ENCODE measurements around the gene PRKCE. TPM values are rescaled to one million over a fixed set of nuclear protein-coding genes. Genes with fewer than 3 reads are reported as not detected.

The PRKCE gene
- total RNA-seq, 1 experiment from 2014 or later = 1.3 TPM

DNA sequence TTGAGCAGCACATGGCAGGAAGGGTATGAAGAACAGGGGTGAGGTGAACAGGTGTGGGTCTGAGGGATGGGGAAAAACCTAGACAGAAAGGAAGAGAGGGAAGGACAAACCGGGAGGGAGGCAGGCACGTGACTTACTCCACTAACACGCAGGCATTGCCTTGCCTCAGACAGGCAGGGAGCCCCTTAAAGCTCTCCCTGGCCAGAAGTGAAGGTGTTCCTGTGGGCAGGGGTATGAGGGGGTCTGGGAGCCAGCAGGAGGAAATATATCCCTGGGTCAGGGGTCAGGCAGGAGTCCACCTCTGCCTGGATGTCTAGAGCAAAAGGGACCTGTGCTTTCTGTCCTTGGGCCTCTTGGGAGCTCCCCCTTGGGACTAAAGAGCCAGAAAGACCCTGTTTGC is 510.4 kb downstream of the PRKCE start:
- Histone ChIP-seq H3K56ac (ENCODE audit: insufficient read length, low read depth, low read length) (no peak overlapping the region), H4K20me1 (ENCODE audit: control insufficient read depth, insufficient read depth, insufficient read length) (no peaks in the 10 kb centered on the region), H3K14ac (ENCODE audit: insufficient read depth, low read length) (no peak overlapping the region), H2BK20ac (ENCODE audit: low read depth, low read length, poor library complexity, severe bottlenecking) (no peak overlapping the region), H3K4me1 (ENCODE audit: insufficient read depth, low read length) (no peaks in the 10 kb centered on the region), H3K79me1 (ENCODE audit: insufficient read depth, low read depth, low read length, poor library complexity, severe bottlenecking) (no peaks in the 10 kb centered on the region), H2BK15ac (ENCODE audit: low read depth, low read length) (no peak overlapping the region), H2BK12ac (ENCODE audit: insufficient read length, low read depth, low read length) (no peak overlapping the region), H3K4ac (ENCODE audit: low read depth, low read length) (no peak overlapping the region), H2BK5ac (ENCODE audit: insufficient read length, low read length) (no peak overlapping the region), H3K79me2 (ENCODE audit: insufficient read depth, low read length) (no peaks in the 10 kb centered on the region), H3K23ac (ENCODE audit: insufficient read length, low read depth, low read length) (no peak overlapping the region), H3T11ph (ENCODE audit: low read length) (no peak overlapping the region), H3K27me3 (ENCODE audit: insufficient read depth, low read length) (no peaks in the 10 kb centered on the region), H4K91ac (ENCODE audit: insufficient read length, low read depth, low read length) (no peak overlapping the region), H3K4me2 (ENCODE audit: insufficient read depth, insufficient read length, low read length) (no peak overlapping the region), H3K9ac (ENCODE audit: extremely low read depth, insufficient read length, low read length) (no peak overlapping the region), H2AFZ (ENCODE audit: low read length) (no peak overlapping the region), H2AK5ac (ENCODE audit: insufficient read length, low read length) (no peak overlapping the region), H3K27ac (ENCODE audit: insufficient read length, low read depth, low read length) (no peak overlapping the region), H3K23me2 (ENCODE audit: insufficient read length, low read depth, low read length, poor library complexity, severe bottlenecking) (no peaks in the 10 kb centered on the region), H4K5ac (ENCODE audit: insufficient read length, low read depth, low read length) (no peak overlapping the region), H3K9me3 (ENCODE audit: control insufficient read depth, low read depth, low read length) (no peaks in the 10 kb centered on the region), H3K18ac (ENCODE audit: insufficient read length, low read depth, low read length) (no peak overlapping the region), H4K8ac (replicated peaks; ENCODE audit: insufficient read length, low read depth, low read length) (no peak overlapping the region), H2BK120ac (ENCODE audit: low read depth, low read length, poor library complexity, severe bottlenecking) (no peak overlapping the region)
- H3K9me3 Mint-ChIP-seq = no peaks in the 10 kb centered on the region
- no peak for DNase-seq
- TF ChIP-seq, protein P1, sequence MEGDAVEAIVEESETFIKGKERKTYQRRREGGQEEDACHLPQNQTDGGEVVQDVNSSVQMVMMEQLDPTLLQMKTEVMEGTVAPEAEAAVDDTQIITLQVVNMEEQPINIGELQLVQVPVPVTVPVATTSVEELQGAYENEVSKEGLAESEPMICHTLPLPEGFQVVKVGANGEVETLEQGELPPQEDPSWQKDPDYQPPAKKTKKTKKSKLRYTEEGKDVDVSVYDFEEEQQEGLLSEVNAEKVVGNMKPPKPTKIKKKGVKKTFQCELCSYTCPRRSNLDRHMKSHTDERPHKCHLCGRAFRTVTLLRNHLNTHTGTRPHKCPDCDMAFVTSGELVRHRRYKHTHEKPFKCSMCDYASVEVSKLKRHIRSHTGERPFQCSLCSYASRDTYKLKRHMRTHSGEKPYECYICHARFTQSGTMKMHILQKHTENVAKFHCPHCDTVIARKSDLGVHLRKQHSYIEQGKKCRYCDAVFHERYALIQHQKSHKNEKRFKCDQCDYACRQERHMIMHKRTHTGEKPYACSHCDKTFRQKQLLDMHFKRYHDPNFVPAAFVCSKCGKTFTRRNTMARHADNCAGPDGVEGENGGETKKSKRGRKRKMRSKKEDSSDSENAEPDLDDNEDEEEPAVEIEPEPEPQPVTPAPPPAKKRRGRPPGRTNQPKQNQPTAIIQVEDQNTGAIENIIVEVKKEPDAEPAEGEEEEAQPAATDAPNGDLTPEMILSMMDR (conservative IDR thresholded peaks at IDR 0.05) = no peak
- no peak overlapping the region for H3K27ac Mint-ChIP-seq
- H3K4me1 Mint-ChIP-seq = peaks cover 4% of the 10 kb centered on the region in 2 experiments; a peak in 3 of 4 replicates
- no CpG with 5 or more reads among the region's 3 CpGs for WGBS (ENCODE audit: extremely low coverage, insufficient read length, low lambda C conversion rate)
- H3K36me3 Mint-ChIP-seq (ENCODE audit: insufficient read depth in 1 of 3, low read depth in 3 of 3) = no peaks in the 10 kb centered on the region
- peaks cover 4% of the 10 kb centered on the region; the same call in 1 of the 2 replicates for H3K27me3 Mint-ChIP-seq (ENCODE audit: low read depth)
- no peak overlapping the region for H3K4me3 Mint-ChIP-seq
